Heart left ventricle (tissue), 13 donors: ENCODE results near the gene ETDA.
"Not testable (repeated sequence)": the region's sequence is repeated elsewhere in the genome, so short reads cannot be mapped to it uniquely, and the experiment has no call there.

Source experiments
- CTCF ChIP-seq, 12 donors: fragments of 200-600 bp; sonication (generic) in 4 of 12; IDR thresholded peaks; one replicate each; pipeline versions ENCODE4 v1.5.0 to v1.8.0; 2018 to 2022; ENCODE audit warnings: antibody characterized with exemption in 12 of 12, mild to moderate bottlenecking in 5 of 12
- POLR2A ChIP-seq, 2 donors: fragments of 450-650 bp; IDR thresholded peaks; one replicate each; pipeline ENCODE4 v1.6.1; 2017; ENCODE audit warnings: antibody characterized with exemption in 2 of 2, mild to moderate bottlenecking in 2 of 2, moderate library complexity in 2 of 2
- donor health status: ischemic (EF 13 %, LVEDD 7.1; RV severe dilation, severe dysfunction).
- donor health status: DM: no; HTN: yes; CAD: no.
- donor health status: DM: no; HTN: no; CAD: no.
- donor health status: ischemic (EF 25% LVEDD 6.9; RV normal size, moderate dysfunction).
- donor health status: ischemic (EF 25% LVEDD 5.7; RV mildly dilated, moderate dysfunction).
- donor health status: ischemic (EF 35%, LVEDD 5.7; RV mildly dilated, moderate dysfunction).
- donor health status: nonischemic (EF 11% LVEDD 7.7; RV severe dilation, severe dysfunction).
- donor health status: DM: yes; HTN: yes; CAD: no.
- donor health status: PGD.
- donor health status: ischemic (EF 29% LVEDD 5.4; RV normal size, mild dysfunction).
- donor health status: nonischemic (EF 23%, LVEDD 6.1; RV moderate dilation, normal function).

GRCh38 chrX:135256087-135256684 lies 4.3 kb downstream of the ETDA start:
- not testable (repeated sequence) for TF ChIP-seq CTCF, POLR2A (IDR thresholded peaks at IDR 0.05)
